Duodenal mucosa (tissue), 2 donors: ENCODE data around the gene TLE3.
"Not testable (repeated sequence)": the region's sequence is repeated elsewhere in the genome, so short reads cannot be mapped to it uniquely, and the experiment has no call there.

Experiments used
- H3K27ac ChIP-seq: one replicate; pipeline ENCODE4 v1.7.0; 2013; ENCODE audit warnings: low read depth, low read length
- H3K27me3 ChIP-seq, 2 donors: one replicate each; pipeline ENCODE4 v1.7.0; 2013; ENCODE audit warnings: low read length in 2 of 2, control low read depth in 1 of 2; ENCODE audit not compliant: insufficient read depth in 2 of 2, control insufficient read depth in 1 of 2
- H3K36me3 ChIP-seq, 2 donors: one replicate each; pipeline ENCODE4 v1.7.0; 2013; ENCODE audit warnings: low read length in 2 of 2, control low read depth in 1 of 2; ENCODE audit not compliant: insufficient read depth in 2 of 2, control insufficient read depth in 1 of 2
- H3K4me1 ChIP-seq, 2 donors: one replicate each; pipeline ENCODE4 v1.7.0; 2013; ENCODE audit warnings: low read length in 2 of 2, control low read depth in 1 of 2; ENCODE audit not compliant: insufficient read depth in 2 of 2, control insufficient read depth in 1 of 2
- H3K4me3 ChIP-seq, 2 donors: one replicate each; pipeline ENCODE4 v1.7.0; 2013; ENCODE audit warnings: low read length in 2 of 2, low read depth in 1 of 2
- H3K9ac ChIP-seq, 2 donors: one replicate each; pipeline ENCODE4 v1.7.0; 2013; ENCODE audit warnings: low read length in 2 of 2, low read depth in 1 of 2
- H3K9me3 ChIP-seq, 2 donors: one replicate each; pipeline ENCODE4 v1.7.0; 2013; ENCODE audit warnings: low read length in 2 of 2, control low read depth in 1 of 2; ENCODE audit not compliant: control insufficient read depth in 1 of 2

The TLE3 gene

GRCh38 chr15:70140025-70140542, 42.4 kb upstream of the TLE3 start:
- no peak overlapping the region for H3K27ac ChIP-seq
- peaks cover 0 to 4% of the 10 kb centered on the region in 2 donors for H3K27me3 ChIP-seq
- no peak overlapping the region for H3K9ac ChIP-seq
- no peak overlapping the region for H3K4me3 ChIP-seq
- no peaks in the 10 kb centered on the region for H3K36me3 ChIP-seq
- peaks cover 20 to 22% of the 10 kb centered on the region in 2 donors for H3K4me1 ChIP-seq
- H3K9me3 ChIP-seq, result no peaks in the 10 kb centered on the region

- Histone ChIP-seq H3K36me3 (no peaks in the 10 kb centered on the region), H3K9me3 (no peaks in the 10 kb centered on the region), H3K4me3 (no peak overlapping the region), H3K9ac (no peak overlapping the region), H3K4me1 (peaks cover 29 to 38% of the 10 kb centered on the region in 2 donors), H3K27ac (no peak overlapping the region), H3K27me3 (peaks cover 0 to 4% of the 10 kb centered on the region in 2 donors)
These were observed 40.2 kb upstream of the TLE3 start for GRCh38 chr15:70137967-70138366.

GRCh38 chr15:70137021-70137420, 39.3 kb upstream of the TLE3 start:
- H3K27ac ChIP-seq, H3K9ac ChIP-seq, H3K27me3 ChIP-seq, H3K9me3 ChIP-seq, H3K36me3 ChIP-seq, H3K4me3 ChIP-seq: not testable (repeated sequence)
- H3K4me1 ChIP-seq, result peaks cover 32 to 41% of the 10 kb centered on the region in 2 donors

- Histone ChIP-seq H3K4me1 (peaks cover 12 to 19% of the 10 kb centered on the region in 2 donors), H3K27me3 (peaks cover 0 to 4% of the 10 kb centered on the region in 2 donors), H3K4me3 (no peak overlapping the region), H3K36me3 (no peaks in the 10 kb centered on the region), H3K27ac (no peak overlapping the region), H3K9me3 (no peaks in the 10 kb centered on the region), H3K9ac (no peak overlapping the region)
These were observed 36.2 kb upstream of the TLE3 start for GRCh38 chr15:70133781-70134421.

GRCh38 chr15:70133296-70133695, 35.6 kb upstream of the TLE3 start:
- Histone ChIP-seq H3K27ac (no peak overlapping the region), H3K27me3 (peaks cover 0 to 3% of the 10 kb centered on the region in 2 donors), H3K9me3 (no peaks in the 10 kb centered on the region), H3K4me1 (peaks cover 12 to 19% of the 10 kb centered on the region in 2 donors), H3K4me3 (no peak overlapping the region), H3K36me3 (no peaks in the 10 kb centered on the region), H3K9ac (no peak overlapping the region)

GRCh38 chr15:70132571-70132970, 34.9 kb upstream of the TLE3 start:
- peaks cover 18 to 25% of the 10 kb centered on the region in 2 donors for H3K4me1 ChIP-seq
- peaks cover 0 to 3% of the 10 kb centered on the region in 2 donors for H3K27me3 ChIP-seq
- H3K9me3 ChIP-seq, result no peaks in the 10 kb centered on the region
- H3K9ac ChIP-seq, result no peak overlapping the region
- no peak overlapping the region for H3K4me3 ChIP-seq
- no peak overlapping the region for H3K27ac ChIP-seq
- H3K36me3 ChIP-seq, result no peaks in the 10 kb centered on the region

GRCh38 chr15:70132139-70132538, 34.4 kb upstream of the TLE3 start:
- H3K27ac ChIP-seq, result no peak overlapping the region
- H3K4me1 ChIP-seq, result peaks cover 19 to 29% of the 10 kb centered on the region in 2 donors
- no peaks in the 10 kb centered on the region for H3K36me3 ChIP-seq
- peaks cover 0 to 3% of the 10 kb centered on the region in 2 donors for H3K27me3 ChIP-seq
- H3K9ac ChIP-seq, result no peak overlapping the region
- H3K9me3 ChIP-seq, result no peaks in the 10 kb centered on the region
- no peak overlapping the region for H3K4me3 ChIP-seq

GRCh38 chr15:70128414-70129140, 30.9 kb upstream of the TLE3 start:
- no peaks in the 10 kb centered on the region for H3K9me3 ChIP-seq
- H3K27ac ChIP-seq, result no peak overlapping the region
- peaks cover 24% of the 10 kb centered on the region in 2 donors for H3K4me1 ChIP-seq
- H3K4me3 ChIP-seq, result no peak overlapping the region
- H3K36me3 ChIP-seq, result no peaks in the 10 kb centered on the region
- no peak overlapping the region for H3K9ac ChIP-seq
- H3K27me3 ChIP-seq, result peaks cover 3% of the 10 kb centered on the region in 2 donors

GRCh38 chr15:70127770-70128413, 30.2 kb upstream of the TLE3 start:
- Histone ChIP-seq H3K27me3 (peaks cover 3% of the 10 kb centered on the region in 2 donors), H3K4me3 (no peak overlapping the region), H3K9me3 (no peaks in the 10 kb centered on the region), H3K4me1 (peaks cover 22% of the 10 kb centered on the region in 2 donors), H3K9ac (no peak overlapping the region), H3K27ac (no peak overlapping the region), H3K36me3 (no peaks in the 10 kb centered on the region)

GRCh38 chr15:70127288-70127746, 29.6 kb upstream of the TLE3 start:
- Histone ChIP-seq H3K27me3 (peaks cover 3% of the 10 kb centered on the region in 2 donors), H3K9ac (no peak overlapping the region), H3K9me3 (no peaks in the 10 kb centered on the region), H3K27ac (no peak overlapping the region), H3K4me3 (no peak overlapping the region), H3K4me1 (peaks cover 24 to 25% of the 10 kb centered on the region in 2 donors), H3K36me3 (no peaks in the 10 kb centered on the region)
